GM19238 (cell line): Measurements from ENCODE around the gene RCC1.
"Not testable (repeated sequence)": the region's sequence is repeated elsewhere in the genome, so short reads cannot be mapped to it uniquely, and the experiment has no call there.

Experiments
- DNase-seq: peaks from one replicate; pipeline ENCODE4 v3.0.0; 2011; ENCODE audit warnings: low spot score; ENCODE audit not compliant: insufficient read length

The RCC1 gene

GRCh38 chr1:28586585-28587391 lies 80.9 kb downstream of the RCC1 start:
- not testable (repeated sequence) for DNase-seq
